Activated CD8-positive, alpha-beta memory T cell treated with anti-CD3 and anti-CD28 coated beads for 1 hour (primary cell): Measurements from ENCODE around the gene LATS1.
"Not testable (repeated sequence)": the region's sequence is repeated elsewhere in the genome, so short reads cannot be mapped to it uniquely, and the experiment has no call there.

Experiments used
- DNase-seq, 2 donors: peaks; one replicate each; pipeline ENCODE4 v3.0.0-alpha.2; 2020; ENCODE audit warnings: low read depth in 1 of 2; ENCODE audit errors: extremely low read depth in 1 of 2

LATS1 gene

GRCh38 chr6:149729824-149730223 is 11.9 kb upstream of the LATS1 start:
- no peak for DNase-seq

GRCh38 chr6:149728499-149729234 is 10.8 kb upstream of the LATS1 start:
- DNase-seq, result no peak

GRCh38 chr6:149727793-149728498 is 10.0 kb upstream of the LATS1 start:
- no peak for DNase-seq

- no peak for DNase-seq
Observed at GRCh38 chr6:149725785-149726184, 7.9 kb upstream of the LATS1 start.

GRCh38 chr6:149723771-149724417 is 6.0 kb upstream of the LATS1 start:
- peak in 1 of 2 donors; percentile 17 for DNase-seq

- no peak for DNase-seq
Observed at GRCh38 chr6:149723262-149723661, 5.4 kb upstream of the LATS1 start.

GRCh38 chr6:149719531-149719930 is 1.6 kb upstream of the LATS1 start:
- DNase-seq, result no peak

- DNase-seq, result no peak
Observed at GRCh38 chr6:149717255-149717587, 680 bp downstream of the LATS1 start.

- no peak for DNase-seq
Observed at GRCh38 chr6:149716181-149716963, 1.5 kb downstream of the LATS1 start.

GRCh38 chr6:149714442-149714841 is 3.5 kb downstream of the LATS1 start:
- no peak for DNase-seq

GRCh38 chr6:149711711-149712110 is 6.2 kb downstream of the LATS1 start:
- DNase-seq, result no peak

GRCh38 chr6:149701714-149702113 is 16.2 kb downstream of the LATS1 start:
- no peak for DNase-seq

GRCh38 chr6:149699150-149699549 is 18.8 kb downstream of the LATS1 start:
- no peak for DNase-seq

GRCh38 chr6:149698175-149698574 is 19.7 kb downstream of the LATS1 start:
- no peak for DNase-seq

GRCh38 chr6:149696901-149697300 is 21.0 kb downstream of the LATS1 start:
- no peak for DNase-seq

GRCh38 chr6:149694921-149695320 is 23.0 kb downstream of the LATS1 start:
- no peak for DNase-seq

GRCh38 chr6:149691201-149691600 is 26.7 kb downstream of the LATS1 start:
- DNase-seq, result no peak

- no peak for DNase-seq
Observed at GRCh38 chr6:149686230-149686629, 31.7 kb downstream of the LATS1 start.

GRCh38 chr6:149683256-149683859 is 34.5 kb downstream of the LATS1 start:
- no peak for DNase-seq

- DNase-seq, result not testable (repeated sequence)
Observed at GRCh38 chr6:149681845-149682244, 36.1 kb downstream of the LATS1 start.

- no peak for DNase-seq
Observed at GRCh38 chr6:149681209-149681608, 36.7 kb downstream of the LATS1 start.
